HG02852 (cell line): ENCODE results near the gene PIEZO1.
"Not testable (repeated sequence)": the region's sequence is repeated elsewhere in the genome, so short reads cannot be mapped to it uniquely, and the experiment has no call there.

ENCODE experiments used
- ATAC-seq: cut with Tn5 transposase; IDR thresholded peaks from one replicate; pipeline ENCODE4 v1.9.1; 2021; ENCODE audit warnings: mild to moderate bottlenecking, moderate library complexity; ENCODE audit not compliant: unreplicated experiment

The PIEZO1 gene

DNA sequence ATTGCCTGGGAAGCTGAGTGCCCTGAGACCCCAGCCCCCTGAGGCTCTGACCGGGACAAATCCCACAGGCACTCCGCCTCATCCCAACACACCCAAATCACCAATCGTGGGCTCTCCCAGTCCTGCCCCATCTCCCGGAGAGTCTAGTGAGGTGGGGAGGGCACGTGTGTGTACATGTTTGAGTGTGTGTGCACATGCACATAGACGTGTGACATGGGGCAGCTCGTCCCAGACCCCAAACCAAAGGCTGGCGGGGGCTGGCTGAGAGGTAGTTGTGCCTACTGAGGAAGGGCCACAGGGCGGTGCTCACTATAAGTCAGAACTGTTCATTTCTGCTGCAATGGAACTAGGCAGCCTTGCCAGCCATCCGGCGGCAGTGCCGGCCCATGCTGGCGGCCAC lies 107.3 kb downstream of the PIEZO1 start:
- ATAC-seq, result no peak

- no peak for ATAC-seq
Observed at GRCh38 chr16:88676502-88677242, 108.3 kb downstream of the PIEZO1 start.

DNA sequence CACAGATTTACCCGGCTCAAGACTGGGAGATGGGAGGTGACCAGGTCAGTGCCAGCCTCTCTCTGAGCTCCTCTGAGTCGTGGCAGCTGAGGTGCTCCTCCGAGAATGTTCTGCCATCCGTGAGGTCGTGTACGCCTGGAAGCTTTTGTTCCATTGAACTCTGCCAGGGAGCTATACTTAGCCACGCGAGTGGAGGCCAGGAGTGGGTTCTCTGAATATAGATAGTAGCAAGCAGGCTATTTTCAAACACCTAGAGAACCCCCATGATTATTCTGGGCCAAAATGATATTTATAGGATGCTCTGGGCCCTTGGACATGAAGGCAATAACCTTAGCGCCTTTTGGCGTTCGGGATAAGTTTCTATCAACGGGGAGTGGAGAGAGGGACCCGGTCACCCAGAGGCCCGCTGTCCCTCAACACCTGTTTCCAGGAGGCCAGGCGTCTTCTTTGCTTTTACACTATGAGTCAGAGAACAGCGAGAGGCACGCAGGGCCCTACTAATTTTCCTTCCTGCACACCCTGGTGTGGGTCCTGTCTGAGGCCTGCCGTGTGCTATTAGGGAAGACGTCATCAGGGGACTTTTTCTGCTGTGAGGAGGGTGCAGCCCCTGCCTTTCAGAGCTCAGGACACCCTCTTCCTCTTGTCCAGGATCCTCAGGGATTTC lies 111.2 kb downstream of the PIEZO1 start:
- peak; percentile 66 for ATAC-seq

GRCh38 chr16:88672776-88673175 lies 112.2 kb downstream of the PIEZO1 start:
- no peak for ATAC-seq

DNA sequence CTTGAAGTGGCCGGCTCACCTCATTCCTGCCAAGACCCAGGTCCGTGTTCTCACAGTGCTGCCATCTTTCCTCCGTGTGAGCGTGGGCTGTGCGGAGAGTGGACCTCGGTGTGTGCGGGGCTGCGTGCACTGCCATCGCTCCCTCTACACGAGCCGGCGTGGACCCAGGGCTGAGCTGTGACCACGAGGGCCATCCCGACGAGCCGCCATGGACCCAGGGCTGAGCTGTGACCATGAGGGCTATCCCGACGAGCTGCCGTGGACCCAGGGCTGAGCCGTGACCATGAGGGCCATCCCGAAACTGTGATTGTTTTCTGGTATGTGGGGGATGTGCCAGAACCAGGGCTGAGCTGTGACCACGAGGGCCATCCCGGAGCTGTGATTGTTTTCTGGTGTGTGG lies 113.2 kb downstream of the PIEZO1 start:
- no peak for ATAC-seq

DNA sequence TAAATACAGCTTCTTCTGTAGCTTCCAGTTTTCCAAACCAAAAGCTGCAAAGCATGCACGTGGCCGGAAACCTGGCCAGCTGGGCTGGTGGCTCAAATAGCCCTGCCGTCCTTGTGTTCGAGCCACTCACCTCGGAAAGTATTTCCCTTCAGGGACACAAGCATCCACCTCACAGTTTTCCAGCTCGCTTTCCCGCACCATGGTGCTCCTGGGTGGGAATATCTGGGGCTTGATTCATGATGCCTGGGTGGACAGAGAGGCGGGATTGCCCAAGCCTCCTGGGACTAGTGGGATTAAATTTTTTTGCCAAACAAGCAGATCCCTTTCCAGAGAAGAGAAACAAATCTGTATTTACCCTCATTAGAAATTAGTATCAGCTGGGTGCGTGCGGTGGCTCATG lies 115.0 kb downstream of the PIEZO1 start:
- ATAC-seq, result no peak

DNA sequence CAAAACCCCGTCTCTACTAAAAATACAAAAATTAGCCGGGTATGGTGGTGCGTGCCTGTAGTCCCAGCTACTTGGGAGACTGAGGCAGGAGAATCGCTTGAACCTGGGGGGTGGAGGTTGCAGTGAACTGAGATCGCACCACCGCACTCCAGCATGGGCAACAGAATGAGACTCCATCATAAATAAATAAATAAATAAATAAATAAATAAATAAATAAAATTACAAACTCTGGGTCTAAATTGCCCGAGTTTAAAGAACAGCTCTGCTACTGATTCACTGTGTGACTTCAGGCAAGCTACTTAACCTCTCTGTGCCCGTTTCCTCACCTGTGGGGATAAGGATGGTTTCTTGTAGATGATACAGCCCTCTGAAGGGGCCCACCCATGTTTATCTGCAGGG lies 115.5 kb downstream of the PIEZO1 start:
- ATAC-seq, result not testable (repeated sequence)

DNA sequence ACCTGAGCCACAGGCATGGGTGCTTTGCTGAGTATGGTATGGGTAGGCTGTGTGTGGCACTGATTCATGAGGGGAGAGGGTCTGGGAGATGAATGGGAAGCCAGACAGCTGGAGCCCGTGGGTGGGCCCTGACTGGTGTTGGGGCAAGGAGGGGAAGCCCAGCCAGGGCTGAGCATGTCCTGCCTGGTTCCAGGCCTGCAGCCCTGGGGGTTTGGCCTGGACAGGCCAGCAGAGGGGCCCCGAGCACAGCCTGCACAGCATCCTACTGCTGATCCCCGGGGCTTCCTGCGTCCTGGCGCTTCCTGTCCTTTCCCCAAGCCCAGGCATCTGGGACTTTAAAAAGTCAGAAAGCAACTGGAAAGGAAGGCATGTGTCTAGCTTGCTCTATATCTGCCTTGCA lies 117.6 kb downstream of the PIEZO1 start:
- no peak for ATAC-seq

GRCh38 chr16:88665570-88665969 lies 119.5 kb downstream of the PIEZO1 start:
- ATAC-seq, result no peak
